Measurements from ENCODE around the gene RFLNA. TPM values are rescaled to one million over a fixed set of nuclear protein-coding genes. Genes with fewer than 3 reads are reported as not detected.

RFLNA gene
- total RNA-seq, 1 experiment from 2014 or later: 10.6 TPM

DNA sequence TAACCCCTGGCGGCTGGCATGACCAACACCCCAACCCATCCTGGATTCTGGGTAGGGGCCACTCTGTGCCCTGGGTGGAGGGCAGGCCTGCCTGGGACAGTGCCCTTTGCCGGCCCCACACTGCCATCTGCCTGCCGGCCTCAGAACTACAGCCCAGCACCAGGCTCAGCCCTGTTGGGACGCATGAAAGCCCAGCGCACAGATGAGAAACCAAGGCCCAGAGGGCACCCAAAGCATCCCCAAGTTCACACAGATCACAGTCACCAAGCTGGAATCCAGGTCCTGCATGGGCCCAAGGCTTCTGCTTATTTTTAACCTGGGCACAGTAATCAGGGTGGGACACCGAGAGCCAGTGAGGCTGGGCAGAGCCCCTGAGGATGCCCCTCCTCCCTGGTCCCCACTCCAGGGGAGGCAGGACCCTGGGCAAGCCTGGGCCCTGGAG is 26.2 kb downstream of the RFLNA start:
- Histone ChIP-seq H3K23me2 (ENCODE audit: insufficient read length, low read depth, low read length, poor library complexity, severe bottlenecking) (no peaks in the 10 kb centered on the region), H4K8ac (replicated peaks; ENCODE audit: insufficient read length, low read depth, low read length) (no peak overlapping the region), H3K9me3 (ENCODE audit: control insufficient read depth, low read depth, low read length) (peaks cover 17% of the 10 kb centered on the region), H2BK15ac (ENCODE audit: low read depth, low read length) (no peak overlapping the region), H3K4me1 (ENCODE audit: insufficient read depth, low read length) (peaks cover 3% of the 10 kb centered on the region; the same call in 1 of the 2 replicates), H2BK12ac (ENCODE audit: insufficient read length, low read depth, low read length) (no peak overlapping the region), H3K14ac (ENCODE audit: insufficient read depth, low read length) (no peak overlapping the region), H3K79me2 (ENCODE audit: insufficient read depth, low read length) (no peaks in the 10 kb centered on the region), H3K23ac (ENCODE audit: insufficient read length, low read depth, low read length) (no peak overlapping the region), H3K27ac (ENCODE audit: insufficient read length, low read depth, low read length) (no peak overlapping the region), H3K79me1 (ENCODE audit: insufficient read depth, low read depth, low read length, poor library complexity, severe bottlenecking) (no peaks in the 10 kb centered on the region), H3K9ac (ENCODE audit: extremely low read depth, insufficient read length, low read length) (no peak overlapping the region), H3K27me3 (ENCODE audit: insufficient read depth, low read length) (no peaks in the 10 kb centered on the region), H4K91ac (ENCODE audit: insufficient read length, low read depth, low read length) (no peak overlapping the region), H2BK5ac (ENCODE audit: insufficient read length, low read length) (no peak overlapping the region), H3K4me2 (ENCODE audit: insufficient read depth, insufficient read length, low read length) (no peak overlapping the region), H3K18ac (ENCODE audit: insufficient read length, low read depth, low read length) (no peak overlapping the region), H3K4ac (ENCODE audit: low read depth, low read length) (no peak overlapping the region), H3K56ac (ENCODE audit: insufficient read length, low read depth, low read length) (no peak overlapping the region), H3T11ph (ENCODE audit: low read length) (no peak overlapping the region), H4K20me1 (ENCODE audit: control insufficient read depth, insufficient read depth, insufficient read length) (no peaks in the 10 kb centered on the region), H2BK120ac (ENCODE audit: low read depth, low read length, poor library complexity, severe bottlenecking) (no peak overlapping the region), H2AFZ (ENCODE audit: low read length) (no peak overlapping the region), H2BK20ac (ENCODE audit: low read depth, low read length, poor library complexity, severe bottlenecking) (no peak overlapping the region), H2AK5ac (ENCODE audit: insufficient read length, low read length) (no peak overlapping the region), H4K5ac (ENCODE audit: insufficient read length, low read depth, low read length) (no peak overlapping the region)
- H3K27ac Mint-ChIP-seq: 0 out of 7 replicates have a peak overlapping the region, but pooled peaks of 1 of the 3 experiments have one; percentile 18
- H3K4me3 Mint-ChIP-seq: no peak overlapping the region
- TF ChIP-seq CTCF (conservative IDR thresholded peaks at IDR 0.05): peak; percentile 98
- peaks cover 23 to 34% (median 24%) of the 10 kb centered on the region in 3 experiments for H3K36me3 Mint-ChIP-seq (ENCODE audit: insufficient read depth in 1 of 3, low read depth in 3 of 3)
- peaks cover 15 to 19% of the 10 kb centered on the region in 2 experiments for H3K9me3 Mint-ChIP-seq
- peak; percentile 85 for DNase-seq
- peaks cover 31 to 36% of the 10 kb centered on the region in 2 experiments for H3K4me1 Mint-ChIP-seq
- H3K27me3 Mint-ChIP-seq (ENCODE audit: low read depth): peaks cover 27% of the 10 kb centered on the region
- no CpG with 5 or more reads among the region's 6 CpGs for WGBS (ENCODE audit: extremely low coverage, insufficient read length, low lambda C conversion rate)
